Measurements from ENCODE around the gene HOXC6.
A peak's percentile ranks its signal among the peaks of the same experiment; 100 is the strongest.

The HOXC6 gene

DNA sequence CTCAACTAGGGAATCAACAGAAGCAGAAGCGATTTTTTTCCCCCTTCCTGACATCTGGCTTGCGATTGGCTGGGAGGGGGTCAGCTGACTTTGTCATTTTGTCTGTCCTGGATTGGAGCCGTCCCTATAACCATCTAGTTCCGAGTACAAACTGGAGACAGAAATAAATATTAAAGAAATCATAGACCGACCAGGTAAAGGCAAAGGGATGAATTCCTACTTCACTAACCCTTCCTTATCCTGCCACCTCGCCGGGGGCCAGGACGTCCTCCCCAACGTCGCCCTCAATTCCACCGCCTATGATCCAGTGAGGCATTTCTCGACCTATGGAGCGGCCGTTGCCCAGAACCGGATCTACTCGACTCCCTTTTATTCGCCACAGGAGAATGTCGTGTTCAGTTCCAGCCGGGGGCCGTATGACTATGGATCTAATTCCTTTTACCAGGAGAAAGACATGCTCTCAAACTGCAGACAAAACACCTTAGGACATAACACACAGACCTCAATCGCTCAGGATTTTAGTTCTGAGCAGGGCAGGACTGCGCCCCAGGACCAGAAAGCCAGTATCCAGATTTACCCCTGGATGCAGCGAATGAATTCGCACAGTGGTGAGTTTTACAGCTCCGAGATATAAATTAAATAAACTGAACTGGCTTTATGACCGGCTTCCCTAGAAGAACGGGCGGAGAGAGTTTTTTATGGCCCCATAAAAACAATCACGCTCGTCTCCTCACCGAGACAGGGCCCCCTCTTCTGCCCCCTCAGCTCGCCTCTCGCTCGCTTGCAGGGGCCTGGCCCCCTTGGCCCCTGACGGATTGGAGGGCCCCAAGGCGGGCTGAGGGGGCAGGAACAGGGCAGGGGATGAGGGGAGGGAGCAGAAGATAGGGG is at the start of gene HOXC6:
HOXC6 (plus strand) TSS at position 127 of the 888 bp plus-strand sequence; CDS start at position 209, 82 bp downstream.
- no peak for DNase-seq (ENCODE audit: low read depth)

DNA sequence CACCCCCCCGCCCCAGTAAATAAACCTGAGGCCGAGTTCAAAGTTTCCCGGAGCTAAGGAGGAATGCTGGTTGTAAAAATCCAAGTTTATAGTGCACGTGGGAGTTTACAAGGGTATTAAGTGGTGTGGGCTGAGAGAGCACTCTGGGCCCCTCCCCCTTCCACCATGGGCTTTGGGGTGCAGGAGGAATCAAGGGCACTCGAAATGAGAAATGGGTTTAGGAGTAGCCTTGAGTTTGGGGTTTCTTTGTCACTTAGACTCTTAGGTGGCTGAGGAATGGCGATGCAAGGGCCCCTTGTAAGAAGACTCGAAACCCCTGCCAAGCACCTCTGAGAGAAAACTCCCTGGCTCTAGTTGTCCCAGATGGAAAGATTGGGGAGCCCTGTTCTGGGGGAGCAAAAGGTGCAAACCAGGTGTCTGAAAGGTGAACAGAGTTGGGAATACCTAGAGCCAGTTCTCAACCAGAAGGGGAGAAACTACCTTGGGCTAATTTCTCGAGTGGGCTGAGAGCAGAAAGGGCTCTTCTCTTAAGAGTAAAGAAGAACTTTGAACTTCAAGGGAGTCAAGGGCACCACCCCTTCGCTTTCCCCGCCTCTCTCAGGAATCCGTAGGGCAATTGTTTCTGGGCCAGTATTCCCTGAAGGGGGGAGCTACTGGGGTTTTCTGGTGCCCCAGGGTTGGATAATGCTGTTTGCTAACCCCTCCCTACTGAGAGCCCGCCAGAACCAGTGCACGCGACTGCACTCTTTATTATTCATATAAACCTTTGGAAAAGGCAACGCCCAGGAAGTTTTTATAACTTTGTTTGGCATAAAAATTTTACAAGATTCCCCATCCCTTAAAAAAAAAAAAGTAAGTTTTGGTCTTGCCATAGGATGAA is 49.5 kb upstream of the HOXC6 start:
- DNase-seq (ENCODE audit: low read depth) = no peak

DNA sequence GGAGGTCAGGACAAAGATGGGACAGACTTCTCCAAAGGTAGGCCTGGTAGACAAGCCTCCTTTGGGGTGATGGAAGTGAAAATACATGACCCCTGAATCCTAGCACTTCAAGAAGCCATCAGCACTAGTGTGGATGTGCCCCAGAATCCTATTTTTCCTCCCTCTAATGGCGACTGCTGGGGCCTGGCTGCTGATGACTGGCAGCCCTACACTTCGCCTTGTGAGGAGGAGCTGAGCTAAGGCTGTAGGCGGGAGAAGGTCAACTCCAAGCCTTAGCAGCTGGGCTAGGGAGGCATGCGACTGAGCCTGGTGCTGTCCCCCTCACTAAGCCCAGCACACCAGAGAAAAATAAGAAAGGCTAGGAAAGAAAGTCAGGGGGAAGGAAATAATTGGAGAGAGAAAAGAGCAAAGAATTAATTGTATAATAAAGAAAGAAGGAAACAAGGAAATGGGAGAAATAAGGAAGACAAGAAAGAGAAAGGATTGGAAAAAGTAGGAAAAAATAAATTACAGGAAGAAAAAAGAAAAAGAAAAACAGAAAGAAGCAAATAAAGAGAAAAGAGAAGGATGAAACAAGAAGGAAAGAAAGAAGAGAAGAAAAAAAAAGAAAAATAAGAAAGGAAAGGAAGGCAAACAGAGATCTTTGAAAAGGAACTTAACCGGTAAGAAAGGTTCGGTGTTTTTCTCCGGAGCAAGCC is 48.0 kb upstream of the HOXC6 start:
- DNase-seq (ENCODE audit: low read depth) = no peak

DNA sequence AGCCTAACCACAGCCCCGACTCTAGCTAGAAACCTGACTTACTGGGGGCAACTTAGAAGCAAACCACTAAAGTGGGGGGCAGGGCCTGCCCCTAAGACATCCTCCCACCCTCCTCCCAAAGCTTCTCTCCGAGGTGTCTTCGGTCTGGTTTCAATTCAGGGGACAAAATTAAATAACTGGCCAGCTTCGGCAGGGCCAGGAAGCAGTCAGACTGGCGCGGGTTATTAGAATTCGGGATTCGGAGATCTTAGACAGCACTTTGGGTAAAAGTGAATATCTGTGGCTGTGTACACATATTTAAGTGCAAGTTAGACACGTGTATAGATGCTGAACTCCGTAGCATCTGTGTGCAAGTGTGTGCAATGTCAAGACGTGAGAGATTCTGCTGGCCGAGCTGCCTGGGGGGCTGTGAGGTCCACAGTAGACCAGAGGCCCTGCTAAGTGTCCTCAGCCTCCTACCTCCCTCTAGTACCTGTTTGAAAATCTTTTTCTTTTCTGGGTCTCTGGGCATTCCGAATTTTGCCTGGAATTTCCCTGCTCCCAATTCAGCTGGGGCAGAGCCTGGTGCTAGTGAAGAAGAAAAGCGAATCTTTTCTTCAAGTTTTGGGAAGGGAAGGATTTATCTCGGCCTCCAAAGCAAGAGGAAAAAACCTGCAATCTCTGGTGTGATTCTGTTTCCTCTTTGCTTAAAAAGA is 47.3 kb upstream of the HOXC6 start:
- no peak for DNase-seq (ENCODE audit: low read depth)

DNA sequence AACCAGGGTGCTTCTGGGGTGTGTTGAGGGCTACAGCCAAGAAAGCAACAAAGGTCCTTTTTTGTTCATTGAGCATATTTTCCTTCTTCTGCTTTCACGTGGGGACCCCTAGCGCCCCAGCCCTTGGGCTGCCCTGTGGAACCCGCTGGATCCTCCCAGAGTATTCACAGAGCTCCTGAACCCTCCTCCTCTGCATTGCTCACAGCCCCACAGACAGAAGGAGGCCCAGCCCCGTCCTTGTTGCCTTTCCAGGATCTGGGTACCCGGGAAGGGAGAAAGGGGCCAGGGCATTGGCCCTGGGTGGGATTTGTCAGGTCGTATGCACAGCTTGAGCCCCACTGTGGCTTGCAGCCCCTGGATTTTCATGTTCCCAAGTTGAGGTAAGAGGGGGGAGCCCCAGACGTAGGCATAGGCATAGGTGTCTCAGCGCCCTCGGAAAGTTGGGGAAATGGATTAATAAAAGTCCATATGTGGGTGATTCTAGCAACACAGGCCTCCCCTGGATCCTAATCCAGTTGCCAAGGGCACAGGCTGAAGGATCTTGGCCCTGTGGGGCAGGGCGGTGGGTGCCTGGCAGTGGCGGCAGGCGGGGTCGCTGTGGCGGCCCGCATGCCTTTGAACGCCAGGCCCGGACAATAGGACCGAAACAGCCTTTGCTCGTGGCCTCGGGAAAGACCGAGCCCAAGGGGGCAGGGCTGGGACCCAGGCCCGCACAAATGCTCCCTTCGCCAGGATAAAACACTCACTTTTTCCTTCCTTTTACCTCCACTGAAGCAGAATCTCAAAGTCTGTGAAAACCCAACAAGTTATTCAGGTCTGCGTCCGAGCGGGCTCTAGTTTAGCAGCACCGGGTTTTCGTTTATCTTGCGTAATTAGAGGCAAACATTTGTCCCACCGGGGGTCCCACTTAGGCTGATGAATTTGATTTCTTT is 46.3 kb upstream of the HOXC6 start:
- no peak for DNase-seq (ENCODE audit: low read depth)

DNA sequence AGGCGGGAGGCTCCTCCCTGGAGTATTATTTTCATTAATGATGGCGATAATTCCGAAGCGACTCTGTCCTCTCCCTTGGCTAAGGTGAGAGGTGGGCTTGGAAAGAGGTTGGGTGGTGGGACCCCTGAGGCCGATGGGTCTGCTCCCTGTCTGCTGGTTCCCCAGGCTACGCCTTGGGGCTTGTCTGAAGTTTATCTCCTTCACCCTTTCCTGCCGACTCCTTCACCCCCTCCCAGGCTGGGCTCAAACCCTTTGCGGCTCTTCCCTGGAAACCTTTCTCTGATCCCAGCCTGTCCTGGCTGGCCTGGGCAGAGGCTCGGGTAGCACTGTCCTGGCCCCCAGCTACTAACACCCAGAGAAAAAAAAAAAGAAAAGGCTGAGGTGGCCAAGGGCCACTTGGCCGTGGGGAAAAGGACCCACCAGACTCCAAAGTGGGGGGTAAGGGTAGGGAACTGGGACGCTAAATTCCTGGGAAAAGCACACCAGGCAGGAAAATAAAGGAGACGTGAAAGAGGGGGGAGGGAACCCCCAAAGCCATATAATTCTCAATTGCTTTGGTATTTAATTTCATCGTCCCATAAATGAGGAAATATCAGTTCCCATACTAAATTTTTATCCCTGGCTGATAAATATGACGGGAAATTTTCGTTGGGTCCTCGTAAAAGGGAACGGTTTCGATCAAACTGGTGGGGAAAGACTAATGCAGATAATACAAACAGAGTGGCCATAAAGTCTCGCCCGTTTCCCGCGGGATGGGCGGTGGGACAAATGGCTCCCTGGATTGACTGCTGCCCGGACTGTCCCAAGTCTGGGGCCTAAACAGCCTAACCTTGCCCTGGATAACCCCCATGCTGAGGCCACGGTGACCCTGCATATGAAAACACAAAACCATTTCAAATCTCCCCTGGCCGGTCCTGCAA is 45.3 kb upstream of the HOXC6 start:
- no peak for DNase-seq (ENCODE audit: low read depth)

DNA sequence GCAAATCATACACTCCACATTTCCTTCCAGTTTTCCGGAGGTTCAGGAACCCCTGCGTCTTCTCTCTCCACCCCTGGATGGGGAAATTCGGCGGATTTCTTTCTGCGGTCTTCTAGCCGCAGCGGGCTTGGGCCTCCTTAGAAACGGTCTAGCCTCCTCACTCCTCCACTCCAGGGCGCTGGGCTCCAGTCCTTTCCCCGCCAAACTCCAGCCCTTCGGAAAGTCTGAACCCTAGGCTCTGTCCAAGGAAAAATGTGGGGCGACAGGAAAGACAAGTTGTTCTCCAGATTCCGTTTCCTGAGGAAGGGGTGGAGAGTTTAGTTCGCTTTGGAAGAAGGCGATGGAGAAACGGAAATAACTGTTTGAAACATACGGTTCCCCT is 44.7 kb upstream of the HOXC6 start:
- no peak for DNase-seq (ENCODE audit: low read depth)

DNA sequence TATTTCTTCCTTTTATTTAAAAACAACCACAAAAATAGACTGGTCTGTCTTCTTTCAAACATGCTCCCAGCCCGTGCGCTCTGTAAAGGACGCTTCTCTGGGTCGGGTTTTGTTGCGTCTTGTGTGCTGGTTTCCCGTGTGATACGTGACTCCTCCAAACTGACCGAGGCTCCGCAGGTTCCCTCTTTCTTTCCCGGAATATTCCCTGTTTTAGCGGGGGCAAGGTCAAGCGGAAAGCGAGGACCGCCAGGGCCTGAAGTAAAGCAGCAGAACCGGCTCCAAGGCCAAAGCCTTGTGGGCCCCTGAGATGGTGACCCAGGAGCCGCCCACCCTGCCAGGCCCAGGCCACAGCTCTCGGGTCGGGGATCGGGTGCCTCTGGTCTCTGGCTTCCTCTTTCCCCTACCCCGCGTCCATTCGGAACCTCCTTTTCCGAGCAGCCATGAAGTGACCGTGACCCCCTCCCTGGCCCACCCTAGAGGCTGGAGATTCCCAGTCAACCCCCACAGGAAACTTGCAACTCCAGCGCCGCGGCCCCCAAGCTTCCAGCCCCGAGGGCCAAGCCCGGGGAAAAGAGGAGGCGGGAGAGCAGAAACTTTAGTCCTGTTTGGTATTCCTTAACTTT is 44.2 kb upstream of the HOXC6 start:
- DNase-seq (ENCODE audit: low read depth) = no peak

DNA sequence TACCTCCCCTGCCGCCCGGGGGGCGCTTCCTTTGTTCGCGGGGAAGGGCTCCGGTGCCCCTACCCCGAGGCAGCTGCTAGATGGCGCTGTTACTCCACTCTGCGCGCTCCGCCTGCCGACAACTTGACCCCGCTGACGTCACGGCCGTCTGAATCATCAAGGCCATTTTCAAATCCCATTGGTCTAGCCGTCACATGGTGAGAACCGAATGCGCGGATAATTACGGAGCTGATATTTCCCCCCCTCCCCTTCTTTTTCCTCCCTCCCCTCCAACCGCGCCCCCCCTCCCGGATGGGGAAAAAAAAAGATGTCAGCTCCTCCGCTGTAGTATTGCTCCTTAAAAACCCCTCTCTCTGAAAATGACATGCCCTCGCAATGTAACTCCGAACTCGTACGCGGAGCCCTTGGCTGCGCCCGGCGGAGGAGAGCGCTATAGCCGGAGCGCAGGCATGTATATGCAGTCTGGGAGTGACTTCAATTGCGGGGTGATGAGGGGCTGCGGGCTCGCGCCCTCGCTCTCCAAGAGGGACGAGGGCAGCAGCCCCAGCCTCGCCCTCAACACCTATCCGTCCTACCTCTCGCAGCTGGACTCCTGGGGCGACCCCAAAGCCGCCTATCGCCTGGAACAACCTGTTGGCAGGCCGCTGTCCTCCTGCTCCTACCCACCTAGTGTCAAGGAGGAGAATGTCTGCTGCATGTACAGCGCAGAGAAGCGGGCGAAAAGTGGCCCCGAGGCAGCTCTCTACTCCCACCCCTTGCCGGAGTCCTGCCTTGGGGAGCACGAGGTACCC is 43.1 kb upstream of the HOXC6 start, which contains the start of gene HOXC10:
HOXC10 (plus strand) TSS at position 246 of the 791 bp plus-strand sequence; CDS start at position 360, 114 bp downstream.
- peak; percentile 75 for DNase-seq (ENCODE audit: low read depth)

DNA sequence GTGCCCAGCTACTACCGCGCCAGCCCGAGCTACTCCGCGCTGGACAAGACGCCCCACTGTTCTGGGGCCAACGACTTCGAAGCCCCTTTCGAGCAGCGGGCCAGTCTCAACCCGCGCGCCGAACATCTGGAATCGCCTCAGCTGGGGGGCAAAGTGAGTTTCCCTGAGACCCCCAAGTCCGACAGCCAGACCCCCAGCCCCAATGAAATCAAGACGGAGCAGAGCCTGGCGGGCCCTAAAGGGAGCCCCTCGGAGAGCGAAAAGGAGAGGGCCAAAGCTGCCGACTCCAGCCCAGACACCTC is 42.6 kb upstream of the HOXC6 start:
- no peak for DNase-seq (ENCODE audit: low read depth)

DNA sequence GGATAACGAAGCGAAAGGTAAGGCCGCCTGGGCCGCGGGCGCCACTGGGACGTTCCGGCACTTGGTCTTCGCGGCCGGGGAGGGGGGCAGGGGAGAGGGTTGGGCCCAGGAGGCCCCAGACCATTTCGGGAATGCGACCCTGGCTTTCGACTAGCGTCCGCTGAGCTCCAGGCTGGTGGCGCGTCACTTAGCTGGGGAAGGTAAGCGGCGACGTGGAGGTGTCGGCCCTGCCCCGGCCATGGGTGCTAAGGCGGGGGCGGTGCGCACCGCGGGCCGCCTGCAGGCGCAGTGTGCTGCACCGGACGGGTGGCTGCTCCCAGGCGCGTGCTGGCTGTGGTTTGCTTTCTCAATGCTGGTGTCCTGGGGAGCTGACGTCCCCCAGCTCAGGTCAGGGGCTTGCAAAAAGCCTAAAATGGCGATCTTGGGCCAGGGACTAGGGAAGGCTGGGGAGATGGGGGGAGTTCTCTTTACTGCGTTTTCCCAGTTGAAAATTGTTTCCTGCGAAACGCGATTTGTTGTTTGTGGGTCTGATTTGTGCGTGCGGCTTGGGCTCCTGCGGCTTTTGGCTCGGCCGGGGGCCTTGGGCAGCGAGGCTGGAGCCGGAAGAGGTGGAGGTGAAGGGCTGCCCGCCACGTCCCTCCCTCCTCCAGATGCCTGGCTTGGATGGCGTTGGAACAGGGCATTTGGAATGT is 42.1 kb upstream of the HOXC6 start:
- no peak for DNase-seq (ENCODE audit: low read depth)

DNA sequence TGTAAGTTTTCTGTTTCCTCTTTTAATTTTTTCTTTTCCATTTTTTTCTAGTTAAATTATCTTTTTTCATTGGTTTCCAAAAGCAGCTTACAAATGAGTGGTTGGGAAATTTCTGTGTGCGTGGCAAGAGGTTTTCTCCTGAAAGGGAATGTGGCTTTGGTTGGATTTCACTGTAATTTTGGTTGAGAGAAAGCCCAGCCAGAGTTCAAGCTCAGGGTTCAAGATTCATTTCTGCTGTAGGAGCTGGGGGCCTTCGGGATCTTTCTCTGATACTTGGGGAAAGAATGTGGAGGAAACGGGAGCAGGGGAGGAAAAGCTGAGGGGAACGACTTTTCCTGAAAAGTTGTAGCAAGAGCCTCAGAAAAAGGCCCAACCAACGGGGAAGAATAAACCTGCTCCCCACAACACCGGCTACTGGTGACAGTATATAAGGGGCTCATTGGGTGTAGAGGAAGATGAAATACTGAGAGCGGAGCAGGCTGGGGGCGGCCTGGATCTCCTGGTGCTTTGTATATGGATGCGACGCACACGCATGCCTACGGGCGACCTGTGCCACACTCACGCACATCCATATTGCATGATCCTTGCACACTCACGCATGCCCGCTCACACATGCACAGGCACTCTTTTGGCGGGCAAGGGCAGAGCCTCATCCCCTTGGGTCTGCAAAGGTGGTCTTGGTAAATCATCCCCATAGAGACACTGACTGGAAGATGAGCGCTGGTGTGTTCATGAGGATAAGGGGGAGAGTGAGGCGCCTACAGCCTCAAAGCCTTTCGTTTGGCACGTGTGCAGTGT is 41.4 kb upstream of the HOXC6 start:
- DNase-seq (ENCODE audit: low read depth) = no peak

DNA sequence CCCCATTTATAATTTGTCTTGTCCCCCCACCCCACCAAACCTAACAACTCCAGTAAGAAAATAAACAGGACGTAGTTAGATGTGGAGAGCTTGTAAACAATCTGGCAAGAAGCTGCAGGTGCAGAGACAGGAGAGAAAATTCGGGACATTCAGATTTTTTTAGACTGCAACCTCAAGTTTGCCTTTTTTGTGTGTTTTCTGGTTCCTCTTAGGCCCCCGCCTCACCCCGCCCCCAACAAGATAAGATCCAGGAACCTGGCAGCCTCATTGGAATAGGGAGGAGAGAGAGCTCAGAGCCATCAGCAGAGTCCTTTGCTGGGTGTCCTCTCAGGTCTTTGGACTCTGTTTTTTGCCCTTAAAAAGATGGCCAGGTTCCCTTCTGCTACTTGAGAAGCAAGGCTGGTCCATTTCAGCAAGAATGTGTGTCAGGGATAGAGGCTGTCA is 40.4 kb upstream of the HOXC6 start:
- no peak for DNase-seq (ENCODE audit: low read depth)

DNA sequence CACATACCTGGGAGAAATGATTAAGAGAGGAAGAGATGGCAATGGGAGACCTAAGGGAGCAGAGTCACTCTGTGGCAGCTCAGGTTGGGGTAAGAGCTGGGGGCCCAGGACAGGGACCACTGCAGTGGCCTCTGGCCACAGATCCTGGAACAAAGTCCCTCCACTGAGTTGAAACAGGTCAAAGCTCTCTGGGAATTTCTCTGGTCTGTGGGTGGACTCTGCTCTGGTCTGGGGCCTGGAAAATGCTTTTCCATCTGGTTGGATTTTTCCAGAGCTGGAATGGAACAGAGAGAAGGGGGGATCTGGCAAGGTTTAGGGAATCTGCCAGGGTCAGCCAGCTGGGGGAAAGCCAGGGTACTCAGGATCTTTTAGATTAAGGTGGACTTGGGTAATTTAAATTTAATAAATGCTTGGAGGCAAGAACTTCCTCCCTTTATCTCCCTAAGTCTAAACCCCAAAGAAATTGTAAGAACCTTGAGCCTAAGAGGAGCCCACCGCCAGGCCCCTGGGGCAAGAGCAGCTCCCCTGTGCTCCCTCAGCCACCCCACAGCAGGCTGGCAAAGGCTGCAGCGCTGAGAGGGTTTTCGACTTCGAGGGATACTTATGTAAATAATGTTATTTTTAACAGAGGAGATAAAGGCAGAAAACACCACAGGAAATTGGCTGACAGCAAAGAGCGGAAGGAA is 39.6 kb upstream of the HOXC6 start:
- no peak for DNase-seq (ENCODE audit: low read depth)

DNA sequence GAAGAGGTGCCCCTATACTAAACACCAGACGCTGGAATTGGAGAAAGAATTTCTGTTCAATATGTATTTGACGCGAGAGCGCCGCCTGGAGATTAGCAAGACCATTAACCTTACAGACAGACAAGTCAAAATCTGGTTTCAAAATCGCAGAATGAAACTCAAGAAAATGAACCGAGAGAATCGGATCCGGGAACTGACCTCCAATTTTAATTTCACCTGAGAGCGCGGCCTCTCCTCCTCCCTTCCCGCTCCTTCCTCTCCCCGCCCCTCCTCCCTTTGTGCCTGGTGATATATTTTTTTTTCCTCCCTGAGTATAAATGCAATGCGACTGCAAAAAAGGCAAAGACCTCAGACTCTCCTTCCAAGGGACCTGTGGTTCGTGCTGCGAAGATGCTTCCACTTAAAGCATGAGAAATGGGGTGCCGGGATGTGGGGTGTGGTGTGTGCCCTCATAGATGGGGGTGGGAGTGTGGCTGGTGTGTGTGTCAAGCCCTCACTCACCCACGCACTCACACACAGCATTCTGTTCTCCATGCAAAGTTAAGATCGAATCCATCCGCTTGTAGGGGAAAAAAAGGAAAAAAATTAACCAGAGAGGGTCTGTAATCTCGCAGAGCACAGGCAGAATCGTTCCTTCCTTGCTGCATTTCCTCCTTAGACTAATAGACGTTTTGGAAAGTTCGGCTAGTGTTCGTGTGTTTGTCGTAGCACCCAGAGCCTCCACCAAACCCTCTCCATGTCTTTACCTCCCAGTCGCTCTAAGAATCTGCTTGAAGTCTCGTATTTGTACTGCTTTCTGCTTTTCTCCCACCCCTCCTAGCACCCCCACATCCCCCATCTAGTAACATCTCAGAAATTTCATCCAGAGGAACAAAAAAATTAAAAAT is 38.8 kb upstream of the HOXC6 start:
- DNase-seq (ENCODE audit: low read depth) = no peak

All from stimulated activated CD4-positive, alpha-beta T cell treated with anti-CD3 and anti-CD28 coated beads, Interleukin-2, amount 100 ng/mL, for 4 hours (primary cell).